Endodermal cell (in vitro differentiated cells): ENCODE measurements around the gene LYSMD3. TPM values are rescaled to one million over a fixed set of nuclear protein-coding genes. Genes with fewer than 3 reads are reported as not detected.

Source experiments
- DNase-seq: peaks from one replicate; pipeline ENCODE4 v3.0.0-alpha.2; 2017
- H3K27ac ChIP-seq: 2 replicates; pipeline ENCODE4 v1.5.1; 2013; ENCODE audit warnings: mild to moderate bottlenecking, low read depth, low read length, moderate library complexity
- H3K27me3 ChIP-seq: 2 replicates; pipeline ENCODE4 v1.6.1; 2013; ENCODE audit warnings: mild to moderate bottlenecking, low read length, moderate library complexity; ENCODE audit not compliant: insufficient read depth, control insufficient read depth, poor library complexity, severe bottlenecking
- H3K36me3 ChIP-seq: 2 replicates; pipeline ENCODE4 v1.7.0; 2013; ENCODE audit warnings: mild to moderate bottlenecking, low read length, moderate library complexity; ENCODE audit not compliant: control insufficient read depth, insufficient read depth
- H3K4me1 ChIP-seq: one replicate; pipeline ENCODE4 v1.7.0; 2013; ENCODE audit warnings: low read length; ENCODE audit not compliant: control insufficient read depth, insufficient read depth
- H3K4me3 ChIP-seq: 2 replicates; pipeline ENCODE4 v1.5.1; 2013; ENCODE audit warnings: mild to moderate bottlenecking, low read length, moderate library complexity
- H3K9ac ChIP-seq: 2 replicates; pipeline ENCODE4 v1.6.1; 2013; ENCODE audit warnings: mild to moderate bottlenecking, low read length, moderate library complexity; ENCODE audit not compliant: poor library complexity, severe bottlenecking; ENCODE audit errors: extremely low read depth
- H3K9me3 ChIP-seq: 2 replicates; pipeline ENCODE4 v1.6.1; 2013; ENCODE audit warnings: mild to moderate bottlenecking, low read length, moderate library complexity; ENCODE audit not compliant: control insufficient read depth
- H3K27ac Mint-ChIP-seq: 2 replicates; pipeline ENCODE4 v1.8.0; 2020; ENCODE audit warnings: mixed read lengths
- H3K27me3 Mint-ChIP-seq: 2 replicates; pipeline ENCODE4 v1.8.0; 2021; ENCODE audit warnings: mild to moderate bottlenecking, mixed read lengths; ENCODE audit not compliant: insufficient read depth
- H3K36me3 Mint-ChIP-seq: 2 replicates; pipeline ENCODE4 v1.8.0; 2020; ENCODE audit warnings: low read depth, mixed read lengths
- H3K4me1 Mint-ChIP-seq: 2 replicates; pipeline ENCODE4 v1.8.0; 2020; ENCODE audit warnings: mixed read lengths
- H3K4me3 Mint-ChIP-seq: 2 replicates; pipeline ENCODE4 v1.8.0; 2020; ENCODE audit warnings: mild to moderate bottlenecking, moderate library complexity, mixed read lengths
- H3K9me3 Mint-ChIP-seq: 2 replicates; pipeline ENCODE4 v1.8.0; 2020; ENCODE audit warnings: mild to moderate bottlenecking, mixed read lengths
- WGBS, 2 experiments: methylation state at CpG; one replicate each; pipeline versions ENCODE4 v1.1.5 to v1.1.7; 2013; ENCODE audit warnings: missing lambda C conversion rate in 2 of 2, mixed read lengths in 1 of 2; ENCODE audit not compliant: insufficient coverage in 1 of 2, insufficient read length in 1 of 2; 5-methylcytosine and 5-hydroxymethylcytosine counted together
- total RNA-seq, 2 donors: library from RNA; stranded (reverse); fragmentation: NEBNext Ultra II Directional in 1 of 2; extraction: Animal tissue kit (Norgen Biotek cat#: 25700) in 1 of 2; gene quantifications; 2 replicates in 1 of 2; 3 replicates in 1 of 2; pipeline ENCODE4 v1.2.1, GENCODE V29; 2021
- TF ChIP-seq, protein P1 (sequence below): fragments of 200-600 bp; sonication (generic); conservative IDR thresholded peaks from 2 replicates; pipeline ENCODE4 v1.5.0; 2021; ENCODE audit warnings: antibody characterized with exemption, mild to moderate bottlenecking

LYSMD3 gene
- total RNA-seq, 2 donors from 2014 or later: 18.2 to 18.7 TPM

DNA sequence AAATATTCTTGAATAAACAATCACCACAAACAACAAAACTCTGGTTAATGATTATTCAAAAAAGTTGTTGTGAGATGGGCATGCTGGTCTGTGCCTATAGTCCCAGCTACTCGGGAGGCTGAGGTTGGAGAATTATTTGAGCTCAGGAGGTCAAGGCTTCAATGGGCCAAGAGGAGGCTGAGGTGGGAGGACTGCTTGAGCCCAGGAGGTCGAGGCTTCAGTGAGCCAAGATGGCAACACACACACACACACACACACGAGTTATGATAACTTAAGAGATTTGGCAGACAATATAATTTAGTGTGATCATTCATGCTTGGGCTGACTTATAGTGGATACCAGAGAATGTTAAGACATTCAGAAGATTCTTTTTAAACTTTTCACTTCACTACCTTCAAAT is 14.9 kb downstream of the LYSMD3 start:
- no peak overlapping the region for H3K27ac Mint-ChIP-seq
- DNase-seq: no peak
- peaks cover 7% of the 10 kb centered on the region for H3K4me1 Mint-ChIP-seq
- Histone ChIP-seq H3K4me1 (no peaks in the 10 kb centered on the region), H3K4me3 (no peak overlapping the region), H3K27ac (no peak overlapping the region), H3K9ac (no peak overlapping the region), H3K9me3 (no peaks in the 10 kb centered on the region), H3K27me3 (no peaks in the 10 kb centered on the region), H3K36me3 (peaks cover 33% of the 10 kb centered on the region)
- no peaks in the 10 kb centered on the region for H3K9me3 Mint-ChIP-seq
- peaks cover 16% of the 10 kb centered on the region for H3K36me3 Mint-ChIP-seq
- H3K4me3 Mint-ChIP-seq: no peak overlapping the region
- H3K27me3 Mint-ChIP-seq: no peaks in the 10 kb centered on the region
- WGBS, 2 experiments: 91% methylated on average over 1 of the region's 3 CpGs; no CpG with 5 or more reads in 1 of the 2 experiments
- TF ChIP-seq, protein P1, sequence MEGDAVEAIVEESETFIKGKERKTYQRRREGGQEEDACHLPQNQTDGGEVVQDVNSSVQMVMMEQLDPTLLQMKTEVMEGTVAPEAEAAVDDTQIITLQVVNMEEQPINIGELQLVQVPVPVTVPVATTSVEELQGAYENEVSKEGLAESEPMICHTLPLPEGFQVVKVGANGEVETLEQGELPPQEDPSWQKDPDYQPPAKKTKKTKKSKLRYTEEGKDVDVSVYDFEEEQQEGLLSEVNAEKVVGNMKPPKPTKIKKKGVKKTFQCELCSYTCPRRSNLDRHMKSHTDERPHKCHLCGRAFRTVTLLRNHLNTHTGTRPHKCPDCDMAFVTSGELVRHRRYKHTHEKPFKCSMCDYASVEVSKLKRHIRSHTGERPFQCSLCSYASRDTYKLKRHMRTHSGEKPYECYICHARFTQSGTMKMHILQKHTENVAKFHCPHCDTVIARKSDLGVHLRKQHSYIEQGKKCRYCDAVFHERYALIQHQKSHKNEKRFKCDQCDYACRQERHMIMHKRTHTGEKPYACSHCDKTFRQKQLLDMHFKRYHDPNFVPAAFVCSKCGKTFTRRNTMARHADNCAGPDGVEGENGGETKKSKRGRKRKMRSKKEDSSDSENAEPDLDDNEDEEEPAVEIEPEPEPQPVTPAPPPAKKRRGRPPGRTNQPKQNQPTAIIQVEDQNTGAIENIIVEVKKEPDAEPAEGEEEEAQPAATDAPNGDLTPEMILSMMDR: no peak

DNA sequence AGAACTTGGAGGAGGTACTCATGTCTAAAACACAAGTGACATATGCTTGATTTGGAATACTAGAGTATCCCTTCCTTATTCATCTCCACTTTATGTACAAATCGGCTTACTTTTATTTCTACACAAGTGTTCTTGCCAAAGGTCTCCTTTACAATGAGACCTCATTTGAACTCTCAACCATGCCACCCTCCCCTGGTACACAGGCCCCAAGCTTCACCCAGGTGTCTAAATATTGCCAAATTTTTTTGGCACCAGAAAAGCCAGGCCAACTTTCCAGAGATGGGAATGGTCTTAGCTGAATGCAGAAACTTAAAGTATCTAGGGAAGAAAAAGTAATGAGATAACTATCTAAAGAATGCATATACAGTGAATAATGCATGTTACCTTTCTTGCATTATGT is 18.9 kb downstream of the LYSMD3 start:
- no peak overlapping the region for H3K27ac Mint-ChIP-seq
- WGBS, 2 experiments: 83 to 95% methylated on average over 1 of the region's 1 CpG
- H3K9ac ChIP-seq: no peak overlapping the region
- no peak overlapping the region for H3K4me3 Mint-ChIP-seq
- H3K4me1 Mint-ChIP-seq: peaks cover 7% of the 10 kb centered on the region
- H3K36me3 ChIP-seq: peaks cover 6% of the 10 kb centered on the region
- no peaks in the 10 kb centered on the region for H3K4me1 ChIP-seq
- no peak for DNase-seq
- H3K36me3 Mint-ChIP-seq: peaks cover 8% of the 10 kb centered on the region
- TF ChIP-seq, protein P1: no peak
- no peaks in the 10 kb centered on the region for H3K27me3 Mint-ChIP-seq
- no peaks in the 10 kb centered on the region for H3K9me3 Mint-ChIP-seq
- no peaks in the 10 kb centered on the region for H3K9me3 ChIP-seq
- no peak overlapping the region for H3K27ac ChIP-seq
- H3K4me3 ChIP-seq: no peak overlapping the region
- H3K27me3 ChIP-seq: no peaks in the 10 kb centered on the region

DNA sequence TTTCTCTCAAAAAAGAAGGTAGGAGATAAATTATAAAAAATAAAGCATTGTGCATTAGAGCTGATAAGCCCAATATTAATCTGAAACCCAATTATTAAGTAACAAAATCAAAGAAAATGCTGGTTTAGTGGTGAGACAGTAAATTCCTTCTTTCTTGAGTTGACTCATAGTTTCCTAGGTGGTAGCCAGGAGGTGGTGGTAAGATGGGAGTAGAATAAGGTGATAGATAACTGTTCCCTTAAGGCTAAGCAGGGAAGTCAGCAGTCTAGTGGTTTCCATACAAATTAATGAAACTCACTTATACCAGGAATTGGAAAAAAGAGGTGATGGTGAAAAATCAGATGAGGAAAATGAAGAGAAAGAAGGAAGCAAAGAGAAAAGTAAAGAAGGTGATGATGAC is 23.2 kb downstream of the LYSMD3 start:
- TF ChIP-seq, protein P1: no peak
- H3K9me3 ChIP-seq: no peaks in the 10 kb centered on the region
- DNase-seq: no peak
- no peak overlapping the region for H3K9ac ChIP-seq
- H3K9me3 Mint-ChIP-seq: no peaks in the 10 kb centered on the region
- no peaks in the 10 kb centered on the region for H3K4me1 ChIP-seq
- H3K36me3 Mint-ChIP-seq: peaks cover 2% of the 10 kb centered on the region
- no peak overlapping the region for H3K27ac ChIP-seq
- no peaks in the 10 kb centered on the region for H3K27me3 ChIP-seq
- H3K36me3 ChIP-seq: no peaks in the 10 kb centered on the region
- no peaks in the 10 kb centered on the region for H3K27me3 Mint-ChIP-seq
- H3K4me3 Mint-ChIP-seq: no peak overlapping the region
- no peak overlapping the region for H3K27ac Mint-ChIP-seq
- no peak overlapping the region for H3K4me3 ChIP-seq
- peaks cover 2% of the 10 kb centered on the region for H3K4me1 Mint-ChIP-seq
